Inferior parietal cortex (tissue), 1 donor: ENCODE data around the gene PJA1.

Experiments
- DNase-seq: peaks from one replicate; pipeline ENCODE4 v3.0.0-alpha.2; 2016; ENCODE audit errors: extremely low spot score

PJA1 gene, protein sequence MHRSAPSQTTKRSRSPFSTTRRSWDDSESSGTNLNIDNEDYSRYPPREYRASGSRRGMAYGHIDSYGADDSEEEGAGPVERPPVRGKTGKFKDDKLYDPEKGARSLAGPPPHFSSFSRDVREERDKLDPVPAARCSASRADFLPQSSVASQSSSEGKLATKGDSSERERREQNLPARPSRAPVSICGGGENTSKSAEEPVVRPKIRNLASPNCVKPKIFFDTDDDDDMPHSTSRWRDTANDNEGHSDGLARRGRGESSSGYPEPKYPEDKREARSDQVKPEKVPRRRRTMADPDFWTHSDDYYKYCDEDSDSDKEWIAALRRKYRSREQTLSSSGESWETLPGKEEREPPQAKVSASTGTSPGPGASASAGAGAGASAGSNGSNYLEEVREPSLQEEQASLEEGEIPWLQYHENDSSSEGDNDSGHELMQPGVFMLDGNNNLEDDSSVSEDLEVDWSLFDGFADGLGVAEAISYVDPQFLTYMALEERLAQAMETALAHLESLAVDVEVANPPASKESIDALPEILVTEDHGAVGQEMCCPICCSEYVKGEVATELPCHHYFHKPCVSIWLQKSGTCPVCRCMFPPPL

DNA sequence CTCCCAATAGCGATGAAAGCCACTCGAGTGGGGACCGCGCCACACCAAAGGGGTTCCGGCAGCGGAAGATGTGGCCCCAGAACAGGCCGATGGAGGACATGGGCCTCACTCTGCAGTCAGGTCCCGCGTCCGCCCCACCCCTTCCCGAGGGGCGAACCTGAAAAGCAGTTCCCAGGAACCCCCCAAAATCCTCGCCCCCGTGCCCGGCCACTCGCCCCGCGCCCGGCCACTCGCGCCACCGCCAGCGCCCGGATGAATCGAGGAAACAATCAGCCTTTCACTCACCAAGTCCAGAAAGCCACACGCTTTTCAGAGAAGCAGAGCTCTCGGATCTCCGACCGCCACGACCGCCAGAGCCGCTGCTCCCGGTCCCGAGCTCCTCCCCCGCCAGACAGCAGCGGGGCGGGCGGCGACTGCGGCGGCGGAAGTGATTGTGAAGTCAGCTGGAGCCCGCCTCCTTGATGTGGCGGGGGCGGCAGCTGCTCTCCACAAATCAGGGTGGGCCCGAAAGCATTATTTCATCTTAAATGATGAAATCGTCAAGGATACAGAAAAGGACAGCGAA is at the start of gene PJA1:
Gene PJA1, minus strand, starts transcription at position 367 of the 565 bp plus-strand sequence. CDS start 2,380 bp downstream, outside the sequence.
- peak; percentile 51 for DNase-seq

DNA sequence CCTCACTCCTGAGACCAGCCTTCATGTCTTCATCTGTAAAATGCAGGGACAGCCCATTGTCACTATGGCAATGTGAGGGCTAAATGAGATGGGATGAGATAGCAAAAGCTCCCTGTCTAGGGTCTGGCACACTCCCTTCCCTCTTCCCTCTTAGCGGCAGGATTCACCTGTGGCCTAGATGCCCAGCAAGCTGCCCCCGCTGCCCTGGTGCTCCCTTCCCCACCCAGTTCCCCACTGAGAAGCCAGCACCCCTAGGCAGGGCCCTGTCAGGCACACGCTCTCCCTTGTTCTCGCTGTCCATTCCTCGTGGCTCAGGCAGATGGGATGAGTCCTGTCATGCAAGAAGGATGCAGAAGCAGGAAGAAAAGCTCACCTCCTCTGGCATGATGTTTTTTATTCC is 49.2 kb upstream of the PJA1 start:
- no peak for DNase-seq

DNA sequence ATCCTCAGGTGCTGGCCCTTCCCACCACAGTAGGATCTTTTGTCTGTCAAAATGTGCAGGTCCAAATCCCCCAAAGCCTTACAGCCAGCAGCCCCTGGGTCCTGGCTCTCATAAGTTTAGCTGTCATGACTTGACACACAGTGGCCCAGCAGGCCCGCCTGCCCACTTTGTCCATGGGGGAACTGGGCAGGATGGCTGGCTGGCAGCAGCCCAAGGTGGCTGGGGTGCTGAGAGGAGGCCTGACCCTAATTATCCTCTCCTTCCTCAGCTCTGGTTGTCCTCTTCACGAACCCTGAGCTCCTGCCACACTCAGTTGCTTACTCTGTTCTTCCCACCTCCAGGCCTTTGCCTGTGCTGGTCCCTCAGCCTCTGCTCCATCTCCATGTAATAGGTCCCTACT is 46.4 kb upstream of the PJA1 start:
- no peak for DNase-seq

DNA sequence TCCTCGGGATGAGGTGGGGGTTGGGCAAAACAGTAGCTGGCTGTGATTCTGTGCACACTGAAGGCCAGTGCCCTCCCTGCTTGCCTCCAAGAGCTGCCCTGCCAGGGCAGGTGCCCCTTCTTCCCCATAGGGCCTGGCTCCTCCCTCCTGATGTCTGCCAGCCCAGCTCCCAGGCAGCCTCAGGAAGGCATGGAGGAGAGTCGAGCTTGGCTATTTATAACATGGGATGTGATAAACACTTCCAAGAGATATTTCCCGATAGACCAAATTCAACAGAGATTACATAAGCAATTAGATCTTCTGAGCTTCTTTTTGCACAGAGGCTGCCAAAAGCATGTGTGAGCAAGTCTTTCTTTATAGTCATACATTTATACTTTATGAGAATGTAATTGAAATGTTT is 45.3 kb upstream of the PJA1 start:
- peak; percentile 2 for DNase-seq

DNA sequence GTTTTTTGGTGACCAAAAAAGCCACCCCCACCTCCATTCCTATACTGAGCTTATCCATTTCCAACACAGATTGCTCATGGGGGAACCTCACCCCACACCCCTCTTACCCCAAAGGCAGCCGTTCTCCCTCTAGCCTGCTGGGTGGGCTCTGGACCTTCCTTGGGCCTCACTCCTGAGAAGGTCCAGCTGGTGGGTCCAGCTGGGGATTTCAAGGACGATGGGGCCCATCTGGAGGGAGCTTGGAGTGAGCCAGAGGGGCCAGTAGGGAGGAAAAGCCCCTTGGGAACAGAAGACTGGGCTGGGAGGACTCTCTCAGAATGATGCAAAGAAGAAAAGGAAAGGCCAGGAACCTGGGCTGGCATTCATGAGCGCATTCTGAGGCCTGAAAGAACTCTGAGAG is 42.0 kb upstream of the PJA1 start:
- DNase-seq, result no peak

DNA sequence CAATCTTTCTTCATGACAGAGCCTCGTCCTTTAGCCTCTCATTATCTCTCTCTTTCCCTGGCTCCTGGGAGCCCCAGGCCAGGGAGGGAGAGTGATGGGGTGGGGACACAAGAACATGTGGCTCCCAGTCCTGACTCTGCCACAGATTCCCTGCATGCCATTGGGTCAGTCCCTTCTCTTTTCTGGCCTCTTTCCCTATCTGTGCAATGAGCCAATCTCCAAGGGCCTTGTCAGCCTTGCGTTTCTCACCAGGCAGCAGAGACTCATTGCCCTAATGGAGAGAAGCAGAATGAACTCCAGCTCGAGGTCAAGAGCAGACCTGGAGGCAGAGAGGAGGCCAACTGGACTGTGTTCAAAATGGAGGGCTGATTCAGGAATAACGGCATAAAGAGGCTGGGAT is 38.4 kb upstream of the PJA1 start:
- no peak for DNase-seq

DNA sequence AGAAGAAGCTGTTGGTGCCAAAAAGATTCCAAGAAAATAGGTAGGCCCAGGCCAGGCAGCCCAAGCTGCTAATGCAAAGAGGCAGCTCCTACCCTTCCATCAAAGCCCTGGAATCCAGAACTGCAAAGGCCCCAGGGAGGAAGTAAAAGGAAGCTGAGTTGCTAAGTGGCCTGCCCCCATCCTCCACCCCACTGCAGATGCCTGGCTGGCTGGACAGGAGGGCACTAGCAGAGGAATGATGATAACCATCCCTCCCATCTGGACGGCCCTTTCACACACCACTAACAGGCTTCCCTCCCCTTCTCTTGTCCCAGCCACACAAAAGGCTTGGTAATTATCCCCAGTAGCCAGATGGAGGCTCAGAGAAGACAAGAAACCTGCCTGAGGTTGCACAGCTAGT is 32.4 kb upstream of the PJA1 start:
- DNase-seq, result no peak

DNA sequence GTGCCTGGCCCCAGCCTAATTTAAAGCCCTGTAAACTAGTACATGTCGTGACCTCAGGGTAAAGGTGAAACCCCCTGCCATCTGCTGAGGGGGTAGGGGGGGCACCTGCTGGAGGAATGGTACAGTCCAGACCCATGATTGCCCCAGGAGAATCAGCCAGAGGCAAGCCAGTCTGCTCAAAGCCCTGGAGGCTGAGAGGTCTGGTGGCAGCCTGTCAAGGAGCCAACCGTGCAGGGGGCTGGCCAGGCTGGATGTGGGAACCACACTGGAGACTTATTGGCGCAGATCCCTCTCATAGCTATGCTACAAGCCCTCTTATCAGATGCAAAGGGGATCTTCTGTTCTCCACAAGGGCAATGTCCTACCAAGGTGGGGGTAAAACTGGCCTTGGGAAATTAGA is 31.4 kb upstream of the PJA1 start:
- DNase-seq, result no peak

DNA sequence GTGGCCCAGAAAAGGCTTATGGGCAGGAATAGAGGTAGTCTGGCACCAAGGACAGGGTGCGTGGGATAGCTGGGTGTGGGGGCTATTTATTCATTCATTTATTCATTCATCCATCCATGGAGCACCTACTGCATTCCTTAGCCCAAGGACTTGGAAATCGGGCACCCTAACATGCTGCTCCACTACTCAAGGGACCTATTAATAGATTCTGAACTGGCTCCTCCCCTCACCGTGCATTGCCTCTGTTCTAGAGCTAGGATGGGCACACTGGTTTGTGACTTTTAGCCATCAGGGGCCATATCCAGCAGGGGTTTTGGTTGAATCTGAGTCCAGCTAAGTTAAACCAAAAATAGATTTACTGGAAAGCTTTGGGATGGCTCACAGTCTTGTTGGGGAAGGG is 30.6 kb upstream of the PJA1 start:
- DNase-seq, result no peak

DNA sequence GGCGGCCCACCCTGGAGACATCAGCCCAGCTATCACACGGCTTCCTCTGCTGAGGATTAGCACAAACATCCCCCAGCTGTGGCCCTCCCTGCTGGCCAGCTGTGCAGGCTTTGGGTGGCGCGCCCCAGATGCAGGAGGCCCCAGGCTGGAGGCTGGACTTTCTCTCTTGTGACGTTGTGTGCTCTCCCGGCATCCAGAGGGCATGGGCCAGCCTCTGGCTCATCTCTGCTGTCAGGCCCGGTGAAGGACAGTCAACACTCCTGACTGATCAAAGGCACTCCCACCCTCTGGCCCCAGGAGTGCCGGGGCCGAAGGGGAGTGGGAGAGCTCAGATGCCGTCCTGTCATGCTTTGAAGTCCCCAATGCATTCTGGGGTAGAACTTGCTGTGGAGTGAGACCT is 29.9 kb upstream of the PJA1 start:
- DNase-seq, result no peak

DNA sequence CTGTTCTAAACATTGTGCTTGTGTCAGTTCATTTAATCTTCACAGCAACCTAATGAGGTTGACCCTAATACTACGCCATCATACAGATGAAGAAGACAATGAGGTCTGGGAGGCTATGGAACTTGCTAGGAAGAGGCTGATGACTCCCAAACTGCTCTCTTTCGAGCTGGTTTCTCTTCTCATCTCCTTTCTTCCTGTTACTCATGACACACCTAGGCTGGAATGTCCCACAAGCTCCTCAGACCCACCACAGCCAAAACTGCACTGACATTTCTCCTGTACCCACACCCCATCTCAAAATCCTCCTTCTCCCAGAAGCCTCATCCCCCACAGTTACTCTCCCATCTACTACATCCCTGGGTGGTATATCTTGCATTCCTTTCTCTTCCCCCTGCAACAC is 27.4 kb upstream of the PJA1 start:
- no peak for DNase-seq

DNA sequence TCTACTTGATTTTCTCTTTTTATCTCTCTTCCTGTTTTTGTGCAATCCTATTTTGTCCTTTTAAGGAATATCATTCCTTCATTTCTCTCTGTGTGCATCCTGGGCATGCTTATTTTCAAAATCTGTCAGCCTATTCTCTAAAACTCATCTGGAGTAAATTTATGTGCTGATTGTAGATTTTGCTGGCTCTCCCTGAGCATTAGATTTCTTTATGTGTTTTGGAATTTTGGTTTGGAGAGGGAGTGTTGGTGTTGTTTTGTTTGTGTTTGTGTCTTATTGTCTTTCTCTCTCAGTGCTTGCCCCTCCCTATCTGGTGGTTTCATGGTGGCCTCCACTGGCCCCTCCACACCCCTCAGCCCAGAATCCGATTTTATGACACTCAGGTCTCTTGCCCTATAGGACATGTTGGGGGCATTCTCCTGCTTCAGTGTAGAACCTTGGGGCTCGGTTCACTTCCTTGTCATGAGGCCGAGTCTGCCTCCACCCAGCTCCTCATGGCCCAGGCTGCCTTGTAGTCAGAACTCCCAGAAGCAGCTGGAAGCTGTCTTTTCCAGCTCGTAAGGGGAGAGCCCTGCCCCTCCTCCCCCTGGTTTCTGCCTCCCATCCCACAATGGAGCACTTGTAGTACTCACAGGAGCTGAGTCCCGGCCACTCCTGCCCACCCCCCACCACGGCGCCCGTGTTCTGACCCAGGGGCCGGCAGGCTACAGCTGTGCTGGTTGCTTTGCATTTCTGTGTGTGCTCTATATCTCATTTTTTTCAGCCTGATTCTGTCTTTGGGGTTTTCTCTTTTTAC is 24.5 kb upstream of the PJA1 start:
- DNase-seq, result peak; percentile 20

DNA sequence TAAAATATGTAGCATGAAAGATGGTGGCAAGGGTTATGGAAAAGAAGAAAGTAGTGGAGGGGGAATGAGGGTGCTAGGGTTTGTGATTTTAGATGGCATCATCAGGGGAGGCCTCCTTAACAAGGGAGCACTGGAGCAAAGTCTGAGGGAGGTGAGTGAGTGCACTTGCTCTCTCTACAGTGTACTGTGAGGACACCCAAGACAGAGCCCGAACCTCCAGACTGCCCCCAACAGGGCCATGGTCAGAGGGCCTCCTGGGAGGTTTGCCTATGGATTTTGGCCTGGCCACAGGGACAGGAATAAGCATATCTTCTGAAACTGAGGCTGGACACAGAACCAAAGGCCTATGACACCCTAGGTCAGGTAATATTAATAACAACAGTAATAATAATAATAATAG is 21.4 kb upstream of the PJA1 start:
- DNase-seq, result no peak

DNA sequence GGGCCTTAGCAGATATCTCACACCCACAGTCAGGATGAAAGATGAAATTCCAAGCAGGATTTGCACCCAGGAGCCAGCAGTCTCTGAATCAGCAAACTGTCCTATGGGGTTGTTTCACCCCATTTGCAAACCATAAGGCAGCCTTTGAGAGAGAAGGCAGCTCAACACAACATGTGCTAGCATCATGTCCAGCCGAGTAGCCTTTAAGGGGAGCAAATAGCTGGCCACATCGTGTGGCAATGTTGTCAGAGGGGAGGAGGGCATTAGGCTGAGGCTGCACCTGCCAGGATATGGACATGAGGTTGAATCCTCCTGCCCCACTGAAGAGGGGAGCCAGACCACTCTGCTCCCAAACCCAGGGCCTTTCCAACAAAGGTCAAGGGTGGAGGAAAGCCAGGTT is 20.6 kb upstream of the PJA1 start:
- DNase-seq, result no peak

DNA sequence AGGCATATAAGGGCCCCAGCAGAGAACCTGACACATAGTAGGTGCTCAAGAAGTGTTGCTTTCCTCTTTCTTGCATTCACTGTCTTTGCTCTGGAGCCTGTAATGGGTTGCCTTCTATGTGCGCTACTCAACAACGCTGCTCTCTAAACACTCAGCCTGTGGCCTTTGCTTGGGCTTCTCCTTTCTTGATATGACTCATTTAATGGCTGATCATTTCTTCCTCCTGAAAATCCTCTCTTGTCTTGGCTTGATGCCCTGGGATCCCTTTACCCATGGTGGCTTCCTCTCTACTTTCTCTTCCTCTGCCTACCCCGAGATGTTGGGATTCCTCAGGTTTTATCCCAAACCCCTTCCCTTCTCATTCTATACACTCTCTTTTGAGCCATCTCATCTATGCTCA is 19.9 kb upstream of the PJA1 start:
- no peak for DNase-seq

DNA sequence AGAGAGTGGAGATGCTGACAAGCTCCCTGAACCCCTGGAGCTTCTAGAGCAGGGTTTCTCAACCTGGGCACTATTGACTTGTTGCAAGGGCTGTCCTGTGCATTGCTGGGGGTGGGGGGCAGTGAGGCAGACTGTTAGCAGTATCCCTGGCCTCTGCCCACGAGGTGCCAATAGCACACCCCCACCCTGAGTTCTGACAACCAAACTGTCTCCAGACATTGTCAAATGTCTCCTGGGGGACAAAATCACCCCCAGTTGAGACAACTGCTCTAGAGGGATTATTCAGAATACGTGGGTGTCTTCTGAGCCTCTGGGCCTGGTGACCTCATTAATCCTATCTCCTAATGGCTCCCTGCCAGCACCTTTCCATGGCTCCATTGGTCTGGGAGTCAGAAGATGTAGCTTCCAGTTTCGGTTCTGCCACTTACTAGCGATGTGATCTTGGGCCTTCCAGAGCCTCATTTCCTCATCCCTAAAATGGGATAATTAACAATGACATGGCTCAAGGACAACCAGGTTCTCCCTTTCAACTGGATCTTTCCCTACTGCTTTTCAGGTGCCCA is 17.6 kb upstream of the PJA1 start:
- DNase-seq, result no peak

DNA sequence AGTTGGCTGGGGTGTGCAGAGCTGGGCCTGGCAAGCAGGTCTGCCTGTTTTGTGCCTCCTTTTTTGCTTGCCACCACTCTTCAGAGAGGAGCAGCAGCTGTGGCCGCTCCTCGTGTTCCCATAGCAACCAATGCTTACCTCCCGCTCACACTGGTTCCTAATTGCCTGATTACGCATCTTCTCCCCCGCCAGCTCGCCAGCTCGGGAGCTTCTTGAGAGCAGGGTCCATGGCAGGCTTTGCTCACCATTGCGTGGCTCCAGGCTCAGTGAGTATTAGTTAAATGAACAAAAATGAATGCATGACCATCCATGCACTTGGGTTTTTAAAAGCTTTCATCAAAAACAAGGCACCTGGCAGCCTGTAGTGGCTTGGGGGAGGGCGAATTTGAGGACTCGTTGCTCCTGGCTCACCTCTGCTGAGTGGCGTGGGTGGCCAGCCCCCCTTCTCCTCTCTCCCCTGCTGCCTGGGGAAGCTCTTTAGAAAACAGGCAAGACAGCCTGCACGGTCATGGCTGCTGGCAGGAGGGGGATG is 14.2 kb upstream of the PJA1 start:
- DNase-seq, result peak; percentile 32

DNA sequence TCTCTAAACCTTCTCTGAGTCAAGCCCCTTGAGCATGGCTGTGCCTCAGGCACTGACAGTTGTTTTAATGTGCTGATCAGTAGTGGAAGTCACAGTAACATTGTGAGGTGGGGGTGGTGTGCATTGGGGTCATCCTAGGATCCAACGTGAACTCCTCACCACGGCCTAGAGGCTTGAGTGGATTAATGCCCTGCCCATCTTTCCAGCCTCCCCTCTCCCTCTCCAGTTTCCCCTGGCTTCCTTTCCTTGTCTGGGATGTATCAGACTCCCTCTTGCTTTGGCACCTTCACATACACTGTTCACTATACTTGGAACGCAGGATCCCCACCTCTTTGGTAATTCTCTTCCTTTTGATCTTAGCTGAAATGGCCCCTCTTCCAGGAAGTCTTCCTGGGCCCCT is 13.3 kb upstream of the PJA1 start:
- no peak for DNase-seq

DNA sequence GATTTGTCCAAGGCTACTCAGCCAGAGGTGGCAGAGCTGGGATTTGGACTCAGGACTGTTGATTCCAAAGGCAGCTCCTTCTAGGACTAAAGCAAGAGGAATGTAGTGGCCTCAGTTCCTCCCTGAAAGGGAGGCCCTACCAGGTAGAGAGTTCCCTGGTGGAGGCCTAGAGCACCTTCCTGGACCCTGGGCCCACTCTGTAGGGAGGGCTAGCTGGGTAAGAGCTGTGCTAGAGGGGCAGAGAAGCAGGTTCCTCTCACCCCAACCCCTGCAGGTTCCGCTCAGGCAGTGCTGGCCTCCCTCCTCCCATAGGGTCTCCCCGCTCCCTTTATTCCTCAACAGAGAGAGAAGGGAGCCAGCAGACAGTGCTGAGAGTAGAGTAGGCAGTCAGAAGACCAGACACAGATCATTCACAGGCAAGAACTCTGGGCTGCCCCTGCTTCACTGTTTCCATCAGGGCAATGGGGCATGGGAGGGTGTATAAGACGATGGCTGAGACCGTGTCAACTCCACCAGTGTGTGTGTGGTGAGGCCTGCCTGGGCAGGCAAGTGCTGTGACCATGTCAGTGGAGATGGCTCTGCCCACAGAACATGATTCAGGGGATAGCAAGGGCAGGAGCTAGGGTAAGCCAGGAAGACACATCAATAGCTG is 12.4 kb upstream of the PJA1 start:
- DNase-seq, result no peak

DNA sequence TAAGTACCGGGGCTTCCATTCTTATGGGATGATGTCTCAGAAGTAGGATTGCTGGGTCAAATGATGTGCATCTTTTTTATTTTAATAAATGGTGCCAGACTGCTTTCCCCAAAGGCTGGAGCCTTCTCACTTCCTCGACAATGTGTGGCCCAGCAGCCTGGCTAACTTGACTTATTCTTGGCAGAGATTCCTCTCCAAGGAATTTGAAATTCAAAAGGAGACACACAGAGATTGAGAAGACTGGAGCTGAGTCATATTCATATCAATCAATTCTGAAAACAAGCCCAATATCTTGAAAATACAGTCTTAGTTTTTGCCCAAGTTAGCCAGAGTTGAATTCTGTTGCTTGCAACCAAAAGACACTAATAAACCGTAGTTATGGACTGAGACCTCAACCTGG is 10.8 kb upstream of the PJA1 start:
- no peak for DNase-seq

DNA sequence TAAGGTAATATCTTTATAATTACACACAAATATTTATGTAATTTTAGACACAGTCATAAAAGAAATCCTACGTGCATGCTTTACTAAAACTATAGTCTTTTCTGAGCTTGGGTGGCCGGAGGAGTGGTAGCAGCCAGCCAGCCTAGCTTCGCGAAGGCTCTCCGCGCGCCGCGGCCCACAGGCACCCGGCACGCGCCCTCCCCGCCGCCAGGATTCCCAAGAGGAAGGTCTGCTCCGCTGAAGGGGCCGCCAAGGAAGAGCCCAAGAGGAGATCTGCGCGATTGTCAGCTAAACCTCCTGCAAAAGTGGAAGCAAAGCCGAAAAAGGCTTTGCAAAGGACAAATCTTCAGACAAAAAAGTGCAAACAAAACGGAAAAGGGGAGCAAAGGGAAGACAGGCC is 8.7 kb upstream of the PJA1 start:
- no peak for DNase-seq
